Measurements from ENCODE around the gene IQSEC1.
A peak's percentile ranks its signal among the peaks of the same experiment; 100 is the strongest.

IQSEC1 gene

GRCh38 chr3:13025778-13026518 is 47.3 kb downstream of the IQSEC1 start:
- no peak for DNase-seq

- no peak for DNase-seq
These were observed 48.1 kb downstream of the IQSEC1 start for GRCh38 chr3:13025090-13025489.

- DNase-seq, result no peak
These were observed 48.5 kb downstream of the IQSEC1 start for GRCh38 chr3:13024765-13025065.

- DNase-seq, result no peak
These were observed 49.1 kb downstream of the IQSEC1 start for GRCh38 chr3:13023971-13024764.

- DNase-seq, result no peak
These were observed 49.8 kb downstream of the IQSEC1 start for GRCh38 chr3:13023235-13023970.

- no peak for DNase-seq
These were observed 50.6 kb downstream of the IQSEC1 start for GRCh38 chr3:13022348-13023234.

- DNase-seq, result no peak
These were observed 51.8 kb downstream of the IQSEC1 start for GRCh38 chr3:13021141-13022114.

- no peak for DNase-seq
These were observed 53.0 kb downstream of the IQSEC1 start for GRCh38 chr3:13020159-13020750.

GRCh38 chr3:13019243-13020095 is 53.8 kb downstream of the IQSEC1 start:
- no peak for DNase-seq

- no peak for DNase-seq
These were observed 54.5 kb downstream of the IQSEC1 start for GRCh38 chr3:13018561-13019242.

- no peak for DNase-seq
These were observed 55.2 kb downstream of the IQSEC1 start for GRCh38 chr3:13018043-13018451.

- DNase-seq, result no peak
These were observed 55.7 kb downstream of the IQSEC1 start for GRCh38 chr3:13017361-13018042.

- DNase-seq, result no peak
These were observed 56.4 kb downstream of the IQSEC1 start for GRCh38 chr3:13016721-13017255.

GRCh38 chr3:13016083-13016720 is 57.0 kb downstream of the IQSEC1 start:
- DNase-seq, result peak; percentile 36

GRCh38 chr3:13015286-13016082 is 57.7 kb downstream of the IQSEC1 start:
- DNase-seq, result peak; percentile 32

GRCh38 chr3:13014755-13015285 is 58.4 kb downstream of the IQSEC1 start:
- no peak for DNase-seq
